ENCODE results near the gene MT1E.
A peak's percentile ranks its signal among the peaks of the same experiment; 100 is the strongest.

The MT1E gene

GRCh38 chr16:56628486-56629350 is 3.1 kb downstream of the MT1E start:
- no peak for DNase-seq

- DNase-seq: no peak
These were observed 4.0 kb downstream of the MT1E start for GRCh38 chr16:56629531-56629930.

- no peak for DNase-seq
These were observed 4.6 kb downstream of the MT1E start for GRCh38 chr16:56630134-56630533.

GRCh38 chr16:56631197-56631596 is 5.6 kb downstream of the MT1E start:
- DNase-seq: no peak

- no peak for DNase-seq
These were observed 6.2 kb downstream of the MT1E start for GRCh38 chr16:56631832-56632155.

- no peak for DNase-seq
These were observed 6.7 kb downstream of the MT1E start, which contains the start of gene MT1M for GRCh38 chr16:56632156-56632847. MT1M (plus strand) TSS chr16:56632659; CDS start chr16:56632732, 73 bp downstream.

- no peak for DNase-seq
These were observed 7.3 kb downstream of the MT1E start for GRCh38 chr16:56632848-56633365.

- no peak for DNase-seq
These were observed 8.0 kb downstream of the MT1E start for GRCh38 chr16:56633535-56633934.

GRCh38 chr16:56634715-56635440 is 9.3 kb downstream of the MT1E start:
- DNase-seq: no peak

- DNase-seq: no peak
These were observed 9.9 kb downstream of the MT1E start for GRCh38 chr16:56635441-56635967.

- no peak for DNase-seq
These were observed 11.2 kb downstream of the MT1E start for GRCh38 chr16:56636616-56637413.

GRCh38 chr16:56637814-56638750 is 12.5 kb downstream of the MT1E start, which contains the start of gene MT1A:
MT1A (plus strand) TSS chr16:56638666; CDS start chr16:56638739, 73 bp downstream.
- DNase-seq: no peak

- no peak for DNase-seq
These were observed 13.5 kb downstream of the MT1E start for GRCh38 chr16:56639045-56639444.

GRCh38 chr16:56640076-56640475 is 14.5 kb downstream of the MT1E start:
- no peak for DNase-seq

GRCh38 chr16:56641166-56641565 is 15.6 kb downstream of the MT1E start:
- DNase-seq: no peak

GRCh38 chr16:56643080-56643778 is 17.6 kb downstream of the MT1E start:
- peak; percentile 76 for DNase-seq

GRCh38 chr16:56643833-56644232 is 18.3 kb downstream of the MT1E start:
- no peak for DNase-seq

GRCh38 chr16:56645311-56645710 is 19.7 kb downstream of the MT1E start:
- DNase-seq: no peak

GRCh38 chr16:56645838-56646237 is 20.3 kb downstream of the MT1E start:
- no peak for DNase-seq
